ENCODE results near the gene GEN1. TPM values are rescaled to one million over a fixed set of nuclear protein-coding genes. Genes with fewer than 3 reads are reported as not detected.

The GEN1 gene
- total RNA-seq, 1 donor: 8.3 TPM

GRCh38 chr2:17710547-17711248 lies 43.2 kb upstream of the GEN1 start:
- H3K9me3 ChIP-seq (ENCODE audit: low read depth, low read length): no peaks in the 10 kb centered on the region
- H3K4me3 ChIP-seq (ENCODE audit: insufficient read depth, low read length): no peak overlapping the region
- no peak overlapping the region for H3K4me2 ChIP-seq (ENCODE audit: insufficient read depth, low read length)
- no peaks in the 10 kb centered on the region for H3K4me1 ChIP-seq (ENCODE audit: insufficient read depth, low read length)
- peaks cover 34% of the 10 kb centered on the region for H3K36me3 ChIP-seq (ENCODE audit: insufficient read depth, low read length)
- H4K20me1 ChIP-seq (ENCODE audit: insufficient read depth, low read length): no peaks in the 10 kb centered on the region
- no peak overlapping the region for H2AFZ ChIP-seq (ENCODE audit: low read length)
- no peaks in the 10 kb centered on the region for H3K27me3 ChIP-seq (ENCODE audit: insufficient read depth, low read length)
- peak overlapping the region; percentile 1 for H3K27ac ChIP-seq (ENCODE audit: low read depth, low read length)
- no peak for DNase-seq (ENCODE audit: insufficient read length, low spot score, missing footprints)
- no peaks in the 10 kb centered on the region for H3K79me2 ChIP-seq (ENCODE audit: insufficient read depth, low read length)
- no peak for TF ChIP-seq CTCF (IDR thresholded peaks at IDR 0.05; ENCODE audit: extremely low read depth, low read depth, low read length)

- TF ChIP-seq CTCF (IDR thresholded peaks at IDR 0.05; ENCODE audit: extremely low read depth, low read depth, low read length): no peak
- Histone ChIP-seq H3K27me3 (ENCODE audit: insufficient read depth, low read length) (no peaks in the 10 kb centered on the region), H2AFZ (ENCODE audit: low read length) (no peak overlapping the region), H3K4me2 (ENCODE audit: insufficient read depth, low read length) (no peak overlapping the region), H4K20me1 (ENCODE audit: insufficient read depth, low read length) (no peaks in the 10 kb centered on the region), H3K36me3 (ENCODE audit: insufficient read depth, low read length) (peaks cover 41% of the 10 kb centered on the region), H3K27ac (ENCODE audit: low read depth, low read length) (no peak overlapping the region), H3K4me1 (ENCODE audit: insufficient read depth, low read length) (no peaks in the 10 kb centered on the region), H3K4me3 (ENCODE audit: insufficient read depth, low read length) (no peak overlapping the region), H3K9me3 (ENCODE audit: low read depth, low read length) (no peaks in the 10 kb centered on the region), H3K79me2 (ENCODE audit: insufficient read depth, low read length) (no peaks in the 10 kb centered on the region)
- no peak for DNase-seq (ENCODE audit: insufficient read length, low spot score, missing footprints)
These were observed 40.6 kb upstream of the GEN1 start for GRCh38 chr2:17713291-17713690.

- DNase-seq (ENCODE audit: insufficient read length, low spot score, missing footprints): no peak
- H3K79me2 ChIP-seq (ENCODE audit: insufficient read depth, low read length): no peaks in the 10 kb centered on the region
- H3K36me3 ChIP-seq (ENCODE audit: insufficient read depth, low read length): peaks cover 62% of the 10 kb centered on the region
- no peaks in the 10 kb centered on the region for H3K27me3 ChIP-seq (ENCODE audit: insufficient read depth, low read length)
- H3K9me3 ChIP-seq (ENCODE audit: low read depth, low read length): no peaks in the 10 kb centered on the region
- no peak for TF ChIP-seq CTCF (IDR thresholded peaks at IDR 0.05; ENCODE audit: extremely low read depth, low read depth, low read length)
- no peak overlapping the region for H3K4me2 ChIP-seq (ENCODE audit: insufficient read depth, low read length)
- no peak overlapping the region for H3K4me3 ChIP-seq (ENCODE audit: insufficient read depth, low read length)
- H2AFZ ChIP-seq (ENCODE audit: low read length): no peak overlapping the region
- H3K27ac ChIP-seq (ENCODE audit: low read depth, low read length): no peak overlapping the region
- H3K4me1 ChIP-seq (ENCODE audit: insufficient read depth, low read length): no peaks in the 10 kb centered on the region
- H4K20me1 ChIP-seq (ENCODE audit: insufficient read depth, low read length): no peaks in the 10 kb centered on the region
These were observed 36.3 kb upstream of the GEN1 start for GRCh38 chr2:17717666-17718065.

GRCh38 chr2:17718689-17719088 lies 35.2 kb upstream of the GEN1 start:
- H3K36me3 ChIP-seq (ENCODE audit: insufficient read depth, low read length): peaks cover 61% of the 10 kb centered on the region
- H3K4me3 ChIP-seq (ENCODE audit: insufficient read depth, low read length): no peak overlapping the region
- no peak overlapping the region for H2AFZ ChIP-seq (ENCODE audit: low read length)

More at GRCh38 chr2:17718689-17719088, 35.2 kb upstream of the GEN1 start:
- Histone ChIP-seq H3K4me2 (ENCODE audit: insufficient read depth, low read length) (no peak overlapping the region), H4K20me1 (ENCODE audit: insufficient read depth, low read length) (no peaks in the 10 kb centered on the region), H3K9me3 (ENCODE audit: low read depth, low read length) (no peaks in the 10 kb centered on the region), H3K27me3 (ENCODE audit: insufficient read depth, low read length) (no peaks in the 10 kb centered on the region), H3K27ac (ENCODE audit: low read depth, low read length) (no peak overlapping the region), H3K79me2 (ENCODE audit: insufficient read depth, low read length) (no peaks in the 10 kb centered on the region), H3K4me1 (ENCODE audit: insufficient read depth, low read length) (no peaks in the 10 kb centered on the region)
- no peak for TF ChIP-seq CTCF (IDR thresholded peaks at IDR 0.05; ENCODE audit: extremely low read depth, low read depth, low read length)
- DNase-seq (ENCODE audit: insufficient read length, low spot score, missing footprints): no peak

Data from osteoblast (primary cell).